Transverse colon (tissue), 4 donors: ENCODE data around the gene SLC12A3. TPM values are rescaled to one million over a fixed set of nuclear protein-coding genes. Genes with fewer than 3 reads are reported as not detected.

Source experiments
- DNase-seq: peaks from one replicate; pipeline ENCODE4 v3.0.0-alpha.2; 2019
- H3K27ac ChIP-seq, 4 donors: fragments of 200-600 bp; sonication (generic); 2 replicates each; pipeline ENCODE4 v1.5.1; 2016 to 2018; ENCODE audit warnings: inconsistent platforms in 4 of 4
- H3K27me3 ChIP-seq: fragments of 200-600 bp; sonication (generic); 2 replicates; pipeline ENCODE4 v1.5.1; 2017; ENCODE audit warnings: inconsistent platforms
- H3K36me3 ChIP-seq, 4 donors: fragments of 200-600 bp; sonication (generic); 2 replicates each; pipeline ENCODE4 v1.5.1; 2017 to 2019; ENCODE audit warnings: inconsistent platforms in 4 of 4
- H3K4me1 ChIP-seq, 4 donors: fragments of 200-600 bp; sonication (generic); 2 replicates each; pipeline ENCODE4 v1.5.1; 2017 to 2020; ENCODE audit warnings: inconsistent platforms in 4 of 4
- H3K4me3 ChIP-seq, 4 donors: fragments of 200-600 bp; sonication (generic); 1 replicate in 1 of 4; 2 replicates in 3 of 4; pipeline versions ENCODE4 v1.5.1 to v1.6.1; 2017 to 2019; ENCODE audit warnings: inconsistent platforms in 4 of 4
- H3K9me3 ChIP-seq, 2 donors: fragments of 200-600 bp; sonication (generic); 2 replicates each; pipeline ENCODE4 v1.5.1; 2017 to 2019; ENCODE audit warnings: inconsistent platforms in 2 of 2
- CTCF ChIP-seq, 5 experiments: fragments of 200-600 bp in 3 of 5; fragments of 450-650 bp in 2 of 5; sonication (generic) in 3 of 5; IDR thresholded peaks; 1 replicate in 2 of 5; 2 replicates in 3 of 5; pipeline ENCODE4 v1.5.1; 2016 to 2017; ENCODE audit warnings: antibody characterized with exemption in 5 of 5, inconsistent platforms in 3 of 5, mild to moderate bottlenecking in 2 of 5, moderate library complexity in 1 of 5
- EP300 ChIP-seq: sonication (generic); formaldehyde crosslinking; IDR thresholded peaks from one replicate; pipeline ENCODE4 v1.6.1; 2017; ENCODE audit warnings: antibody characterized with exemption, low read depth
- POLR2A ChIP-seq: fragments of 450-650 bp; IDR thresholded peaks from one replicate; pipeline ENCODE4 v1.6.1; 2016; ENCODE audit warnings: antibody characterized with exemption, mild to moderate bottlenecking, moderate library complexity
- POLR2AphosphoS5 ChIP-seq, 3 donors: sonication (generic); formaldehyde crosslinking; IDR thresholded peaks; one replicate each; pipeline ENCODE4 v1.6.1; 2016; ENCODE audit warnings: antibody characterized with exemption in 3 of 3
- WGBS, 2 donors: methylation state at CpG; one replicate each; pipeline ENCODE4 v1.1.5; 2018; ENCODE audit warnings: low coverage in 1 of 2; 5-methylcytosine and 5-hydroxymethylcytosine counted together
- in situ Hi-C, 4 donors: fragments of 200-750 bp; cut with MboI; loops; one replicate each; pipeline versions ENCODE4 v1.15.0 to v1.15.1; 2017; ENCODE audit warnings: low sequenced_read_pairs in 3 of 4, low pct_ligation_motif_present in 1 of 4, low pct_unique_long_range_greater_than_20kb in 1 of 4
- intact Hi-C: fragments of 100-400 bp; cut with DNase I; formaldehyde crosslinking; loops from one replicate; pipeline ENCODE4 v1.15.1; 2023; ENCODE audit warnings: low total_unique reads
- total RNA-seq, 4 donors: library from RNA; depleted of rRNA; stranded (reverse); fragments of >200 nt; gene quantifications; one replicate each; pipeline ENCODE4 v1.1.0, GENCODE V29; 2016

Gene SLC12A3
- total RNA-seq, 4 donors from 2014 or later, result not detected

GRCh38 chr16:56886296-56886695 is 21.3 kb downstream of the SLC12A3 start:
- WGBS, 2 donors, result 90% methylated on average over 11 of the region's 12 CpGs; no CpG with 5 or more reads in 1 of the 2 donors
- Histone ChIP-seq H3K4me3 (no peak overlapping the region), H3K36me3 (no peaks in the 10 kb centered on the region), H3K4me1 (no peaks in the 10 kb centered on the region), H3K27me3 (no peaks in the 10 kb centered on the region), H3K9me3 (no peaks in the 10 kb centered on the region), H3K27ac (no peak overlapping the region)
- DNase-seq, result no peak
- in situ Hi-C loops, result no loop called here
- intact Hi-C loops, result no loop called here
- TF ChIP-seq POLR2A (no peak), POLR2AphosphoS5 (IDR thresholded peaks at IDR 0.05) (no peak), CTCF (IDR thresholded peaks at IDR 0.05) (no peak)

DNA sequence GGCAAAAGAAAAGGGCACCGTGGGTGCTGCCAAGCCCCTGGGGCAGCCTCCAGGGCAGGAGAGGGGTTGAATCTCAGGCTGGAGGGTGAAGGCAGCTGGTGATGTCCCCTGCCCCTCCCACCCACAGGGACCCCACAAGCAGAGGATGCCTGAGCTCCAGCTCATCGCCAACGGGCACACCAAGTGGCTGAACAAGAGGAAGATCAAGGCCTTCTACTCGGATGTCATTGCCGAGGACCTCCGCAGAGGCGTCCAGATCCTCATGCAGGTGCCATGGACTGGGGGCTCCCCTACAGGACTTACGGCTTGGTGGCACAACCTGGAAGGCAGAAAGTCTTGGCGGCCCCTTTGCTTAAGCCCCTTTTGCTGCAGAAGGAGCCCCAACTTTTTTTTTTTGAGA is 21.8 kb downstream of the SLC12A3 start:
- no peak overlapping the region for H3K27ac ChIP-seq

DNA sequence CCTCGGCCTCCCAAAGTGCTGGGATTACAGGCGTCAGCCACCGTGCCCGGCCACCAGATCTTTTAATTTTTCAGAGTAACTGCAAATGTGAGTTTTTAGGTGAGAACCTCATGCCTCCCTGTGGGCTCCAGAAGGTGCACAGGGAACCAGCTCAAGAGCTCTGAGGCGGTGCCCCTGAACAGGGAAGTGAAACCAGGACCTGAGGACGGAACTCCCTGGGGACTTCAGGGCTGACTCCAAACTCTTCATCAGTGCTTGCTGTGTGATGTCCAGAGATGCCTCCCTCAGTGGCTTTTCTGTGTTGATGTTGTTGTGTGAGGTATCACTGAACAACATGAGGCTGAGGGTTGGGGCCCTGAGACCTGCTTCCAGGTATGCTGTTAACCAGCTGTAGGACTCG is 23.8 kb downstream of the SLC12A3 start:
- Histone ChIP-seq H3K4me3 (no peak overlapping the region), H3K27ac (no peak overlapping the region), H3K4me1 (no peaks in the 10 kb centered on the region), H3K9me3 (no peaks in the 10 kb centered on the region), H3K36me3 (no peaks in the 10 kb centered on the region), H3K27me3 (no peaks in the 10 kb centered on the region)
- TF ChIP-seq CTCF (IDR thresholded peaks at IDR 0.05) (no peak), EP300 (no peak), POLR2A (no peak), POLR2AphosphoS5 (IDR thresholded peaks at IDR 0.05) (no peak)
- intact Hi-C loops, result no loop called here
- peak; percentile 54 for DNase-seq
- WGBS, 2 donors, result 91 to 100% methylated on average over 1 to 7 of the region's 7 CpGs
- in situ Hi-C loops, result no loop called here

More for the DNA sequence above, 21.8 kb downstream of the SLC12A3 start:
- Histone ChIP-seq H3K9me3 (no peaks in the 10 kb centered on the region), H3K27me3 (no peaks in the 10 kb centered on the region), H3K4me3 (no peak overlapping the region), H3K36me3 (no peaks in the 10 kb centered on the region), H3K4me1 (no peaks in the 10 kb centered on the region)
- 83% methylated on average over 9 of the region's 9 CpGs; no CpG with 5 or more reads in 1 of the 2 donors for WGBS, 2 donors
- DNase-seq, result no peak
- TF ChIP-seq EP300 (no peak), POLR2AphosphoS5 (IDR thresholded peaks at IDR 0.05) (no peak), CTCF (IDR thresholded peaks at IDR 0.05) (no peak), POLR2A (no peak)
- in situ Hi-C loops (no loop called here), intact Hi-C loops (no loop called here)

- in situ Hi-C loops (no loop called here), intact Hi-C loops (no loop called here)
- peak; percentile 38 for DNase-seq
- Histone ChIP-seq H3K4me1 (no peaks in the 10 kb centered on the region), H3K27me3 (no peaks in the 10 kb centered on the region), H3K4me3 (no peak overlapping the region), H3K27ac (no peak overlapping the region), H3K9me3 (no peaks in the 10 kb centered on the region), H3K36me3 (no peaks in the 10 kb centered on the region)
- no peak for TF ChIP-seq POLR2AphosphoS5 (IDR thresholded peaks at IDR 0.05)
- no peak for TF ChIP-seq CTCF (IDR thresholded peaks at IDR 0.05)
- TF ChIP-seq EP300, result no peak
- no peak for TF ChIP-seq POLR2A
- 86% methylated on average over 5 of the region's 5 CpGs; no CpG with 5 or more reads in 1 of the 2 donors for WGBS, 2 donors
These were observed 24.2 kb downstream of the SLC12A3 start for GRCh38 chr16:56889206-56889605.
